H1 (cell line): Measurements from ENCODE around the gene NME9. TPM values are rescaled to one million over a fixed set of nuclear protein-coding genes. Genes with fewer than 3 reads are reported as not detected.

Experiments used
- KDM1A ChIP-seq: fragments of 200-600, 300-600 bp; sonication (generic); IDR thresholded peaks from 2 replicates; pipeline ENCODE4 v1.7.1; 2016; ENCODE audit warnings: mild to moderate bottlenecking, low read length, borderline replicate concordance
- polyA plus RNA-seq, 7 experiments: library from polyadenylated mRNA; depleted of rRNA in 3 of 7; stranded (reverse) in 5 of 7; unstranded in 2 of 7; fragments of >200 nt in 5 of 7; fragments of 200-250 nt in 2 of 7; gene quantifications; 1 replicate in 5 of 7; 2 replicates in 1 of 7; 4 replicates in 1 of 7; pipeline versions ENCODE4 v1.2.1 to v1.2.3, GENCODE V29; 2011 to 2013; ENCODE audit warnings: missing spikeins in 2 of 7, mixed read lengths in 2 of 7
- total RNA-seq: library from RNA; stranded (reverse); fragmentation: NEBNext Ultra II Directional; extraction: Animal tissue kit (Norgen Biotek cat#: 25700); gene quantifications from 2 replicates; pipeline ENCODE4 v1.2.1, GENCODE V29; 2021
- TF ChIP-seq, protein P1 (sequence below): IDR thresholded peaks from 2 replicates; pipeline ENCODE4 v1.6.1; 2012; ENCODE audit warnings: inconsistent platforms

The NME9 gene
- total and polyA plus RNA-seq, 2 of the 8 experiments (the other 6 are each of a cell fraction or from before 2014, with no cell fraction given) = 0.11 TPM; not detected in 1

DNA sequence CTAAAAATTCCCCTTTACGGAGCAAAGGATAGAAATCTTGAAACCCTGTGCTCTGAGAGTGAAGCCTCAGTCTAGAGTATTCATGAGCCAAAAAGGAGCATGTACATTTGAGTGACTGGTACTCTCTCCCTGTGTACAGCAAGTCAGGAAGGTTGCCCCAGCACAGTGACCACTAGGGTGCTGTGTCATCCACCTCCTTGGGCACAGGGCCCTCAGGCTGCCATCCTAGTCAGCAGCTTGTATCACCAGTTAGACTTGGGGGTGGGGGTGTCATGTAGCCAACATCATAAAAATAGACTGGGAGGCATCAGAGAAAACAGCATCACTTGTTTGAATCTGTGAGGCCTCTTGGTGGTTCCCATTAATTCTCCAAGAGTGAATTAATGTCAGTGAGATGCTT lies 12.0 kb downstream of the NME9 start (continued):
- no peak for TF ChIP-seq KDM1A
- TF ChIP-seq, protein P1, sequence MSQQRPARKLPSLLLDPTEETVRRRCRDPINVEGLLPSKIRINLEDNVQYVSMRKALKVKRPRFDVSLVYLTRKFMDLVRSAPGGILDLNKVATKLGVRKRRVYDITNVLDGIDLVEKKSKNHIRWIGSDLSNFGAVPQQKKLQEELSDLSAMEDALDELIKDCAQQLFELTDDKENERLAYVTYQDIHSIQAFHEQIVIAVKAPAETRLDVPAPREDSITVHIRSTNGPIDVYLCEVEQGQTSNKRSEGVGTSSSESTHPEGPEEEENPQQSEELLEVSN = no peak
